HepG2 (cell line): ENCODE data around the gene B4GALT5. TPM values are rescaled to one million over a fixed set of nuclear protein-coding genes. Genes with fewer than 3 reads are reported as not detected.

Source experiments
- BRD4 ChIP-seq: sonication (generic); formaldehyde crosslinking; IDR thresholded peaks from 2 replicates; pipeline ENCODE4 v1.4.0; 2020; ENCODE audit warnings: missing genetic modification reagents
- CEBPB ChIP-seq: IDR thresholded peaks from 2 replicates; pipeline ENCODE4 v1.6.1; 2011; ENCODE audit warnings: low read depth, low read length, improper control_type of control experiment, borderline replicate concordance
- KMT2A ChIP-seq: sonication (generic); formaldehyde crosslinking; IDR thresholded peaks from 2 replicates; pipeline ENCODE4 v1.4.0; 2020; ENCODE audit warnings: missing genetic modification reagents
- PHB2 ChIP-seq: fragments of 450-650 bp; IDR thresholded peaks from 2 replicates; pipeline ENCODE4 v1.6.1; 2018; ENCODE audit not compliant: partially characterized antibody
- RBAK ChIP-seq: sonication (generic); formaldehyde crosslinking; IDR thresholded peaks from 2 replicates; pipeline ENCODE4 v1.5.1; 2020; ENCODE audit warnings: mild to moderate bottlenecking, missing genetic modification reagents
- SRSF1 ChIP-seq: fragments of 200-400 bp; formaldehyde crosslinking; optimal IDR thresholded peaks from 2 replicates; pipeline ENCODE3; 2017; ENCODE audit warnings: mild to moderate bottlenecking, low read depth, low read length, moderate library complexity
- ZNF780A ChIP-seq: sonication (generic); formaldehyde crosslinking; IDR thresholded peaks from 2 replicates; pipeline ENCODE4 v1.8.0; 2022; ENCODE audit warnings: mild to moderate bottlenecking, missing genetic modification reagents, moderate library complexity
- polyA plus RNA-seq, 8 experiments: library from polyadenylated mRNA; depleted of rRNA in 3 of 8; stranded (reverse) in 7 of 8; unstranded in 1 of 8; fragments of >200 nt; fragmentation: Illumina TruSeq in 4 of 8; extraction: Trizol in 4 of 8; gene quantifications; 2 replicates each; pipeline versions ENCODE4 v1.2.1 to v1.2.3, GENCODE V29; 2011 to 2016; ENCODE audit warnings: low read depth in 4 of 8, missing spikeins in 1 of 8, mixed read lengths in 1 of 8; ENCODE audit not compliant: insufficient read depth in 1 of 8
- total RNA-seq, 5 experiments: library from RNA; depleted of rRNA; stranded (reverse); fragments of >200 nt; fragmentation: Illumina TruSeq; extraction: Trizol; gene quantifications; 2 replicates each; pipeline ENCODE4 v1.2.3, GENCODE V29; 2016; ENCODE audit warnings: low read depth in 1 of 5
- TF ChIP-seq, protein P1 (sequence below): sonication (generic); formaldehyde crosslinking; IDR thresholded peaks from 2 replicates; pipeline ENCODE4 v1.9.0; 2021; ENCODE audit warnings: mild to moderate bottlenecking, missing genetic modification reagents
- TF ChIP-seq, protein P2 (sequence below): sonication (generic); formaldehyde crosslinking; IDR thresholded peaks from 2 replicates; pipeline ENCODE4 v1.5.0; 2020; ENCODE audit warnings: missing genetic modification reagents
- TF ChIP-seq, protein P3 (sequence below): sonication (generic); formaldehyde crosslinking; conservative IDR thresholded peaks from 2 replicates; pipeline ENCODE4 v1.5.0; 2020; ENCODE audit warnings: missing genetic modification reagents
- TF ChIP-seq, protein P4 (sequence below): IDR thresholded peaks from 2 replicates; pipeline ENCODE4 v1.6.1; 2016; ENCODE audit warnings: missing genetic modification reagents, missing compliant biosample characterization
- TF ChIP-seq, protein P5 (sequence below): sonication (generic); formaldehyde crosslinking; IDR thresholded peaks from 2 replicates; pipeline ENCODE4 v1.4.0; 2020; ENCODE audit warnings: mild to moderate bottlenecking, missing genetic modification reagents

The B4GALT5 gene
- total and polyA plus RNA-seq, 2 of the 13 experiments (the other 11 are each of a cell fraction or from before 2014, with no cell fraction given) = 27.3 to 30.9 TPM

DNA sequence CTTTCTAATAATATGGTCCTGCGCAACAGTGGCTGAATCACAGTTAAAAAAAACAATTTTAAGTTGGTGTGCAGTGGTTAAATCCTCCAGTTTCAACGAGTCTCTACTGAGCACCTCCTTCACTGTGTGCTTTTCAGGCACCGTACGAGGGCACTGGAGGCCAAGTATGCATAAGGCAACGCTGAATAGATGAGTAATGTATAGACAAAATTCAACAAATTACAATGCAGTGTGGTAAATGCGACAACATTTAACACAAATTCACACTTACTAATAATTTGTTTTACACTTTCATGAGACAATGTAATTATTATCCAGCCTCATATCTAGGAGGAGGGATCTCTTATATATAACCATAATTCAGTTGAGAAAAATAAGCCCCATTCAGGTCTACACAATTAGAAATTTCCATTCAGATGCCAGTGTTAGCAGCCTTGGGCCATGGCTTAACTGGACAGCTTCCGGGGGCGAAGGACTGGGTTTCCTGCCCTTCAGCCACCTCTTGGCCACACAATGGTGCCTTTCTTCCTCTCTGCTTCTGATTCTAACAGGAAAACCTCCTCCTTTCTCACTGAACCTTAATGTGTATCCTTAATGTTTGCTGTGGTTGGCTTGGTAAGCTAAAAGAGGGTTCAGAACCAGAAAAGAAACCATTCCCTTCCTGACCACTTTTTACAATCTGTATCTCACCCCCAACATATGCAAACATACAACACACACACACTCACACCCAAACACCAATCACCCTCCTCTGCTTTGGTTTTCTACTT is 51.9 kb downstream of the B4GALT5 start (continued):
- TF ChIP-seq, protein P1, sequence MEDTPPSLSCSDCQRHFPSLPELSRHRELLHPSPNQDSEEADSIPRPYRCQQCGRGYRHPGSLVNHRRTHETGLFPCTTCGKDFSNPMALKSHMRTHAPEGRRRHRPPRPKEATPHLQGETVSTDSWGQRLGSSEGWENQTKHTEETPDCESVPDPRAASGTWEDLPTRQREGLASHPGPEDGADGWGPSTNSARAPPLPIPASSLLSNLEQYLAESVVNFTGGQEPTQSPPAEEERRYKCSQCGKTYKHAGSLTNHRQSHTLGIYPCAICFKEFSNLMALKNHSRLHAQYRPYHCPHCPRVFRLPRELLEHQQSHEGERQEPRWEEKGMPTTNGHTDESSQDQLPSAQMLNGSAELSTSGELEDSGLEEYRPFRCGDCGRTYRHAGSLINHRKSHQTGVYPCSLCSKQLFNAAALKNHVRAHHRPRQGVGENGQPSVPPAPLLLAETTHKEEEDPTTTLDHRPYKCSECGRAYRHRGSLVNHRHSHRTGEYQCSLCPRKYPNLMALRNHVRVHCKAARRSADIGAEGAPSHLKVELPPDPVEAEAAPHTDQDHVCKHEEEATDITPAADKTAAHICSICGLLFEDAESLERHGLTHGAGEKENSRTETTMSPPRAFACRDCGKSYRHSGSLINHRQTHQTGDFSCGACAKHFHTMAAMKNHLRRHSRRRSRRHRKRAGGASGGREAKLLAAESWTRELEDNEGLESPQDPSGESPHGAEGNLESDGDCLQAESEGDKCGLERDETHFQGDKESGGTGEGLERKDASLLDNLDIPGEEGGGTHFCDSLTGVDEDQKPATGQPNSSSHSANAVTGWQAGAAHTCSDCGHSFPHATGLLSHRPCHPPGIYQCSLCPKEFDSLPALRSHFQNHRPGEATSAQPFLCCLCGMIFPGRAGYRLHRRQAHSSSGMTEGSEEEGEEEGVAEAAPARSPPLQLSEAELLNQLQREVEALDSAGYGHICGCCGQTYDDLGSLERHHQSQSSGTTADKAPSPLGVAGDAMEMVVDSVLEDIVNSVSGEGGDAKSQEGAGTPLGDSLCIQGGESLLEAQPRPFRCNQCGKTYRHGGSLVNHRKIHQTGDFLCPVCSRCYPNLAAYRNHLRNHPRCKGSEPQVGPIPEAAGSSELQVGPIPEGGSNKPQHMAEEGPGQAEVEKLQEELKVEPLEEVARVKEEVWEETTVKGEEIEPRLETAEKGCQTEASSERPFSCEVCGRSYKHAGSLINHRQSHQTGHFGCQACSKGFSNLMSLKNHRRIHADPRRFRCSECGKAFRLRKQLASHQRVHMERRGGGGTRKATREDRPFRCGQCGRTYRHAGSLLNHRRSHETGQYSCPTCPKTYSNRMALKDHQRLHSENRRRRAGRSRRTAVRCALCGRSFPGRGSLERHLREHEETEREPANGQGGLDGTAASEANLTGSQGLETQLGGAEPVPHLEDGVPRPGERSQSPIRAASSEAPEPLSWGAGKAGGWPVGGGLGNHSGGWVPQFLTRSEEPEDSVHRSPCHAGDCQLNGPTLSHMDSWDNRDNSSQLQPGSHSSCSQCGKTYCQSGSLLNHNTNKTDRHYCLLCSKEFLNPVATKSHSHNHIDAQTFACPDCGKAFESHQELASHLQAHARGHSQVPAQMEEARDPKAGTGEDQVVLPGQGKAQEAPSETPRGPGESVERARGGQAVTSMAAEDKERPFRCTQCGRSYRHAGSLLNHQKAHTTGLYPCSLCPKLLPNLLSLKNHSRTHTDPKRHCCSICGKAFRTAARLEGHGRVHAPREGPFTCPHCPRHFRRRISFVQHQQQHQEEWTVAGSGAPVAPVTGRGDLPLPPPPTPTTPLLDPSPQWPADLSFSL (CRISPR knock-in tag) = peak; percentile 66
- no peak for TF ChIP-seq KMT2A (CRISPR knock-in tag)
- TF ChIP-seq, protein P2, sequence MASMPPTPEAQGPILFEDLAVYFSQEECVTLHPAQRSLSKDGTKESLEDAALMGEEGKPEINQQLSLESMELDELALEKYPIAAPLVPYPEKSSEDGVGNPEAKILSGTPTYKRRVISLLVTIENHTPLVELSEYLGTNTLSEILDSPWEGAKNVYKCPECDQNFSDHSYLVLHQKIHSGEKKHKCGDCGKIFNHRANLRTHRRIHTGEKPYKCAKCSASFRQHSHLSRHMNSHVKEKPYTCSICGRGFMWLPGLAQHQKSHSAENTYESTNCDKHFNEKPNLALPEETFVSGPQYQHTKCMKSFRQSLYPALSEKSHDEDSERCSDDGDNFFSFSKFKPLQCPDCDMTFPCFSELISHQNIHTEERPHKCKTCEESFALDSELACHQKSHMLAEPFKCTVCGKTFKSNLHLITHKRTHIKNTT = no peak
- no peak for TF ChIP-seq ZNF780A (CRISPR knock-in tag)
- no peak for TF ChIP-seq BRD4
- TF ChIP-seq, protein P3, sequence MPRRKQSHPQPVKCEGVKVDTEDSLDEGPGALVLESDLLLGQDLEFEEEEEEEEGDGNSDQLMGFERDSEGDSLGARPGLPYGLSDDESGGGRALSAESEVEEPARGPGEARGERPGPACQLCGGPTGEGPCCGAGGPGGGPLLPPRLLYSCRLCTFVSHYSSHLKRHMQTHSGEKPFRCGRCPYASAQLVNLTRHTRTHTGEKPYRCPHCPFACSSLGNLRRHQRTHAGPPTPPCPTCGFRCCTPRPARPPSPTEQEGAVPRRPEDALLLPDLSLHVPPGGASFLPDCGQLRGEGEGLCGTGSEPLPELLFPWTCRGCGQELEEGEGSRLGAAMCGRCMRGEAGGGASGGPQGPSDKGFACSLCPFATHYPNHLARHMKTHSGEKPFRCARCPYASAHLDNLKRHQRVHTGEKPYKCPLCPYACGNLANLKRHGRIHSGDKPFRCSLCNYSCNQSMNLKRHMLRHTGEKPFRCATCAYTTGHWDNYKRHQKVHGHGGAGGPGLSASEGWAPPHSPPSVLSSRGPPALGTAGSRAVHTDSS (CRISPR knock-in tag) = no peak
- no peak for TF ChIP-seq CEBPB
- TF ChIP-seq RBAK (CRISPR knock-in tag) = no peak
- no peak for TF ChIP-seq PHB2
- TF ChIP-seq, protein P4, sequence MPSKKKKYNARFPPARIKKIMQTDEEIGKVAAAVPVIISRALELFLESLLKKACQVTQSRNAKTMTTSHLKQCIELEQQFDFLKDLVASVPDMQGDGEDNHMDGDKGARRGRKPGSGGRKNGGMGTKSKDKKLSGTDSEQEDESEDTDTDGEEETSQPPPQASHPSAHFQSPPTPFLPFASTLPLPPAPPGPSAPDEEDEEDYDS (CRISPR knock-in tag) = no peak; the same call in 1 of the 2 replicates
- TF ChIP-seq, protein P5, sequence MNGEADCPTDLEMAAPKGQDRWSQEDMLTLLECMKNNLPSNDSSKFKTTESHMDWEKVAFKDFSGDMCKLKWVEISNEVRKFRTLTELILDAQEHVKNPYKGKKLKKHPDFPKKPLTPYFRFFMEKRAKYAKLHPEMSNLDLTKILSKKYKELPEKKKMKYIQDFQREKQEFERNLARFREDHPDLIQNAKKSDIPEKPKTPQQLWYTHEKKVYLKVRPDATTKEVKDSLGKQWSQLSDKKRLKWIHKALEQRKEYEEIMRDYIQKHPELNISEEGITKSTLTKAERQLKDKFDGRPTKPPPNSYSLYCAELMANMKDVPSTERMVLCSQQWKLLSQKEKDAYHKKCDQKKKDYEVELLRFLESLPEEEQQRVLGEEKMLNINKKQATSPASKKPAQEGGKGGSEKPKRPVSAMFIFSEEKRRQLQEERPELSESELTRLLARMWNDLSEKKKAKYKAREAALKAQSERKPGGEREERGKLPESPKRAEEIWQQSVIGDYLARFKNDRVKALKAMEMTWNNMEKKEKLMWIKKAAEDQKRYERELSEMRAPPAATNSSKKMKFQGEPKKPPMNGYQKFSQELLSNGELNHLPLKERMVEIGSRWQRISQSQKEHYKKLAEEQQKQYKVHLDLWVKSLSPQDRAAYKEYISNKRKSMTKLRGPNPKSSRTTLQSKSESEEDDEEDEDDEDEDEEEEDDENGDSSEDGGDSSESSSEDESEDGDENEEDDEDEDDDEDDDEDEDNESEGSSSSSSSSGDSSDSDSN (CRISPR knock-in tag) = no peak
- no peak for TF ChIP-seq SRSF1
